ENCODE data around the gene BIRC2.

Gene BIRC2

GRCh38 chr11:102314784-102315183 lies 32.2 kb upstream of the BIRC2 start:
- H3K27me3 ChIP-seq: no peaks in the 10 kb centered on the region
- no peak overlapping the region for H3K4me3 ChIP-seq (ENCODE audit: low read depth in 1 of 2, low read length in 1 of 2)
- H3K4me1 ChIP-seq (ENCODE audit: control insufficient read depth in 1 of 2, insufficient read depth in 1 of 2, low read depth in 1 of 2, low read length in 1 of 2): peaks cover 23 to 28% of the 10 kb centered on the region in 2 experiments
- no peaks in the 10 kb centered on the region for H3K36me3 ChIP-seq
- H3K27ac ChIP-seq: no peak overlapping the region
- no peak for TF ChIP-seq CTCF (IDR thresholded peaks at IDR 0.05)
- H3K9me3 ChIP-seq: no peaks in the 10 kb centered on the region

GRCh38 chr11:102316346-102316904 lies 30.6 kb upstream of the BIRC2 start:
- no peak overlapping the region for H3K4me3 ChIP-seq (ENCODE audit: low read depth in 1 of 2, low read length in 1 of 2)
- no peak overlapping the region for H3K27ac ChIP-seq
- peaks cover 23 to 28% of the 10 kb centered on the region in 2 experiments for H3K4me1 ChIP-seq (ENCODE audit: control insufficient read depth in 1 of 2, insufficient read depth in 1 of 2, low read depth in 1 of 2, low read length in 1 of 2)

GRCh38 chr11:102317099-102317767 lies 29.8 kb upstream of the BIRC2 start, which contains the start of gene BIRC3:
TSS of gene BIRC3 (plus strand) at chr11:102317484. CDS start at chr11:102324510, 7,026 bp downstream.
- Histone ChIP-seq H3K4me3 (ENCODE audit: low read depth in 1 of 2, low read length in 1 of 2) (peak within 1 kb of the TSS; percentile 59 to 60), H3K27ac (peak within 1 kb of the TSS; percentile 59), H3K27me3 (no peaks in the 10 kb centered on the region), H3K4me1 (ENCODE audit: control insufficient read depth in 1 of 2, insufficient read depth in 1 of 2, low read depth in 1 of 2, low read length in 1 of 2) (peaks cover 23 to 28% of the 10 kb centered on the region in 2 experiments), H3K36me3 (no peaks in the 10 kb centered on the region), H3K9me3 (no peaks in the 10 kb centered on the region)
- peak; percentile 68 for TF ChIP-seq CTCF (IDR thresholded peaks at IDR 0.05)

More at GRCh38 chr11:102316346-102316904, 30.6 kb upstream of the BIRC2 start:
- no peak for TF ChIP-seq CTCF (IDR thresholded peaks at IDR 0.05)
- Histone ChIP-seq H3K9me3 (no peaks in the 10 kb centered on the region), H3K27me3 (no peaks in the 10 kb centered on the region), H3K36me3 (no peaks in the 10 kb centered on the region)

GRCh38 chr11:102317768-102318103 lies 29.3 kb upstream of the BIRC2 start:
- Histone ChIP-seq H3K27me3 (no peaks in the 10 kb centered on the region), H3K4me3 (ENCODE audit: low read depth in 1 of 2, low read length in 1 of 2) (peak overlapping the region; percentile 59 to 60), H3K36me3 (no peaks in the 10 kb centered on the region), H3K9me3 (no peaks in the 10 kb centered on the region), H3K4me1 (ENCODE audit: control insufficient read depth in 1 of 2, insufficient read depth in 1 of 2, low read depth in 1 of 2, low read length in 1 of 2) (peaks cover 23 to 24% of the 10 kb centered on the region in 2 experiments), H3K27ac (peak overlapping the region; percentile 59)
- TF ChIP-seq CTCF (IDR thresholded peaks at IDR 0.05): no peak

GRCh38 chr11:102318469-102318868 lies 28.5 kb upstream of the BIRC2 start:
- H3K27me3 ChIP-seq: no peaks in the 10 kb centered on the region
- H3K9me3 ChIP-seq: no peaks in the 10 kb centered on the region
- no peaks in the 10 kb centered on the region for H3K36me3 ChIP-seq
- peak overlapping the region in 1 of 2 experiments; percentile 60 for H3K4me3 ChIP-seq (ENCODE audit: low read depth in 1 of 2, low read length in 1 of 2)
- H3K27ac ChIP-seq: no peak overlapping the region
- no peak for TF ChIP-seq CTCF (IDR thresholded peaks at IDR 0.05)
- peaks cover 16 to 17% of the 10 kb centered on the region in 2 experiments for H3K4me1 ChIP-seq (ENCODE audit: control insufficient read depth in 1 of 2, insufficient read depth in 1 of 2, low read depth in 1 of 2, low read length in 1 of 2)

All from neutrophil (primary cell).